Smooth muscle cell of the coronary artery (primary cell): ENCODE data around the gene RPL38. TPM values are rescaled to one million over a fixed set of nuclear protein-coding genes. Genes with fewer than 3 reads are reported as not detected.

Source experiments
- total RNA-seq: library from RNA; depleted of rRNA; stranded (reverse); fragments of >200 nt; gene quantifications from 2 replicates; pipeline ENCODE4 v1.2.3, GENCODE V29; 2014; ENCODE audit warnings: low replicate concordance

Gene RPL38
- 3,835 and 4,379 TPM in 2 replicates for total RNA-seq

DNA sequence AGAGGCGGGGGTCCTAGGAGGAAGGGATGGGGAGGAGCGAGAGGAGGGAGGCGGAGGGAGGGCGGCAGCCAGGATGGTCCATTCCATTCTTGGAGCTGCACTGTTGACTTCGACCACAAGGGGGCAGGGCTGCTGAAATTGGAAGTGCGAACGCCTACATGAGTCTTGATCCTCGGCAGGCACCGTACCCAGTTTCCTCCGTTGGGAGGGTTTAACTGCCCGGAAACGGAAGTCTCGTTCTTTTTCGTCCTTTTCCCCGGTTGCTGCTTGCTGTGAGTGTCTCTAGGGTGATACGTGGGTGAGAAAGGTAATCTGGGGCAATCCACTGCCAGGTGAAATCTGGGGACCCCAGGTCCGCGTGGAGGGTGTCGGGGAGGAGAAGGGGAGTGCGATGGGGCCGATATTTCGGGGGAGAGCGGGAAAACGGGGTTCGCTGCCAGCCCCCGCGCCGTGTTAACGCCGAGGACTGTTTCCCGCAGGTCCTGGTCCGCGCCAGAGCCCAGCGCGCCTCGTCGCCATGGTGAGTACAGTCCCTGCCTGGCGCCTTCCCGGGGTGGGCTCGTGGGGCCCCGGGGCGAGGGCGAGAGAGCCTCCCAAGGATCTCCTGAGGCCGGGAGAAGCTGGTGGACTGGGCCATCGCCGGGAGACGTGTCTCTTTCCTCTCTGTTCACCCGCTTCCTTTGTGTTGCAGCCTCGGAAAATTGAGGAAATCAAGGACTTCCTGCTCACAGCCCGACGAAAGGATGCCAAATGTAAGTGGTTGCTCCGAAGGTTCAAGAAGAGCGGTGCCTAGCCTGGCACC lies at the start of gene RPL38:
Gene RPL38, plus strand, starts transcription at position 240 of the 802 bp plus-strand sequence. Its CDS starts 278 bp downstream, at position 518.

DNA sequence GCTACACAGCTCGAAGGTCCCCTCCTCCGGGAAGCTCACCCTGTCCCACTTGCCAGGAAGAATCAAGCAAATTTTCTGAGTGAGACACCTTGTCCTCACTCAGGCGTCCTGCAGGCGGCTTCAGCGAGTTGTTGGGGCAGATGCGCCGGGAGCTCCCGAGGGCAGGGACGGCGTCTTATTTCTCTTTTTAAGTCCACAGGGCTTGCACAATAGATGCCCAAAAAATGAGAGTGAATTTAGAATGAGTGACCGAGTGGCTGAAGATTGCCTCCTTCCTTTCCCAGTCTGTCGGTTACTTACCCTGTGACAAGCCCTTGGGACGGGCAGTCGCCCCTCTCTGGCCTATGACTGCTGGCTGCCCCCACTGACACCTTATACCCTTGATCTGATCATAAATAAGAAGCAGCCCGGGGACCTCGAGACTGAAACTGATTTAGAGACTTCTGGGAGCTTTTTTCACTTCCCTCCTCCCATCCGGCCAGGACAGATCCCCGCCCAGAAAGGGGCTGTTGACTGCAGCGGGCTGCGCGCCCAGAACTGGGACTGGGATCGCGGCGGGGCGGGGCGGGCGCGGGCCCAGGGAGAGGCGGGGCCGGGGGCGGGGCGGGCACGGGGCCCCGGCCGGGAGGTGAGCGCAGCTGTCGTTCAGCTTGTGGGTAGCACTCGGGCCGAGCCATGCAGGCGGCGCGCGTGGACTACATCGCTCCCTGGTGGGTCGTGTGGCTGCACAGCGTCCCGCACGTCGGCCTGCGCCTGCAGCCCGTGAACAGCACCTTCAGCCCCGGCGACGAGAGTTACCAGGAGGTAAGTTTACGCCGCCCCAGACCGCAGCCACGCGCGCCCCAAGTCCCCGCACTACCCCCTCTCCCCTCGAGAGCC lies 9.7 kb downstream of the RPL38 start, which contains the start of gene TTYH2:
Gene TTYH2, plus strand, starts transcription at position 659 of the 879 bp plus-strand sequence. Its CDS starts 17 bp downstream, at position 676.

Other genes with a start within 250 kb of the RPL38 start
- gene TTYH2, start 9.9 kb downstream of the RPL38 start, total RNA-seq: 1.7 and 6.3 TPM in 2 replicates
- gene DNAI2, start 70.6 kb downstream of the RPL38 start, total RNA-seq: not detected in 2 replicates
- gene KIF19, start 122.5 kb downstream of the RPL38 start, total RNA-seq: 1.1 TPM in 1 of 2 replicates, not detected in the other
- gene BTBD17, start 158.2 kb downstream of the RPL38 start, total RNA-seq: not detected in 2 replicates
- gene GPR142, start 163.8 kb downstream of the RPL38 start, total RNA-seq: not detected in 2 replicates
- 9.4 and 9.7 TPM in 2 replicates for gene GPRC5C, start 228.4 kb downstream of the RPL38 start, total RNA-seq